ENCODE results near the gene IGSF6.
A peak's percentile ranks its signal among the peaks of the same experiment; 100 is the strongest.

IGSF6 gene

DNA sequence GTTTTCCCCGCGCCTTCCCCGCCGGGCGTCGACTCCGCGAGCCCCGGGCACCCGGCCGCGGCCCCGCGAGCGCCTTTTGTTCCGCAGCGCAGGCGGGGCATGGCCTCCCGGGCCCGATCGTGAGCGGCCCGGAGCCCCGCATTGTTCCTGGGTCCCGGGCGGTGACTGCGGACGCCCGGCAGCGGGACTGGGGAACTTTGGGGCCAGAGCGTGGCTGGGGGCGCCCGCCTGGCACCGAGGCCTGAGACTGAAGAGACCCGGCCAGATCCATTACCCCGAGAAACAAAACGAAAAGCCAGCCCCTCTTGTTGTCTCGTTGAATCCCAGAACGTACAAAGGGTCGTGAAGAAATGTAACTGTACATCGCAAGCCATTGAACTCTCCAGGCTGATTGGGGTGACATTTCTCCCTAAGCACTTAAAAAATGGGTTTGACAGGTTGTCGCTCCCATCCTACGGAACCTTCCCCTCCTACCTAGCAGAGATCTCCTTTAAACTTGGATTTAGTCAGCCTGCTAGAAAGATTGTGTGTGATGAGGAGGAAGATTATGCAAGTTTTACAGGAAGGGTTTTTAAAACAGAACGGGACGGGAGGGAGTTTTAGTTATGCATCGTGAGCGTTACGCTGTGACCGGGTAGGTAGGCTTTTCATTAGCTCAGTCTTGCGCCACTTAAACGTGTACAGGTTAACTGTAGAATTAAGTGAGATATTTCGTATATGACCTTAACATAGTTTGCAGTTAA is 52.2 kb downstream of the IGSF6 start:
- Histone ChIP-seq H3K27me3 (ENCODE audit: low read depth, low read length) (no peaks in the 10 kb centered on the region), H3K9ac (ENCODE audit: low read length) (peak overlapping the region; percentile 84), H3K27ac (ENCODE audit: low read length) (peak overlapping the region; percentile 74), H3K9me3 (ENCODE audit: insufficient read depth, low read length) (no peaks in the 10 kb centered on the region), H3K4me2 (ENCODE audit: low read length) (peak overlapping the region; percentile 91), H3K79me2 (ENCODE audit: low read length) (peaks cover 53% of the 10 kb centered on the region), H3K4me3 (ENCODE audit: low read length) (peak overlapping the region; percentile 87), H3K36me3 (replicated peaks; ENCODE audit: low read depth, low read length) (no peaks in the 10 kb centered on the region), H3K4me1 (ENCODE audit: low read length) (peaks cover 32% of the 10 kb centered on the region), H2AFZ (ENCODE audit: low read depth, low read length) (0 out of 2 replicates have a peak overlapping the region, but pooled peaks have one; percentile 26), H4K20me1 (ENCODE audit: insufficient read depth, low read length) (peaks cover 40% of the 10 kb centered on the region)
- TF ChIP-seq, protein P1, sequence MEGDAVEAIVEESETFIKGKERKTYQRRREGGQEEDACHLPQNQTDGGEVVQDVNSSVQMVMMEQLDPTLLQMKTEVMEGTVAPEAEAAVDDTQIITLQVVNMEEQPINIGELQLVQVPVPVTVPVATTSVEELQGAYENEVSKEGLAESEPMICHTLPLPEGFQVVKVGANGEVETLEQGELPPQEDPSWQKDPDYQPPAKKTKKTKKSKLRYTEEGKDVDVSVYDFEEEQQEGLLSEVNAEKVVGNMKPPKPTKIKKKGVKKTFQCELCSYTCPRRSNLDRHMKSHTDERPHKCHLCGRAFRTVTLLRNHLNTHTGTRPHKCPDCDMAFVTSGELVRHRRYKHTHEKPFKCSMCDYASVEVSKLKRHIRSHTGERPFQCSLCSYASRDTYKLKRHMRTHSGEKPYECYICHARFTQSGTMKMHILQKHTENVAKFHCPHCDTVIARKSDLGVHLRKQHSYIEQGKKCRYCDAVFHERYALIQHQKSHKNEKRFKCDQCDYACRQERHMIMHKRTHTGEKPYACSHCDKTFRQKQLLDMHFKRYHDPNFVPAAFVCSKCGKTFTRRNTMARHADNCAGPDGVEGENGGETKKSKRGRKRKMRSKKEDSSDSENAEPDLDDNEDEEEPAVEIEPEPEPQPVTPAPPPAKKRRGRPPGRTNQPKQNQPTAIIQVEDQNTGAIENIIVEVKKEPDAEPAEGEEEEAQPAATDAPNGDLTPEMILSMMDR (IDR thresholded peaks at IDR 0.05; ENCODE audit: low read depth, low read length) = peak; percentile 16; the same call in 1 of the 2 replicates
- no peak for TF ChIP-seq EZH2phosphoT487 (IDR thresholded peaks at IDR 0.05; ENCODE audit: low read depth)

DNA sequence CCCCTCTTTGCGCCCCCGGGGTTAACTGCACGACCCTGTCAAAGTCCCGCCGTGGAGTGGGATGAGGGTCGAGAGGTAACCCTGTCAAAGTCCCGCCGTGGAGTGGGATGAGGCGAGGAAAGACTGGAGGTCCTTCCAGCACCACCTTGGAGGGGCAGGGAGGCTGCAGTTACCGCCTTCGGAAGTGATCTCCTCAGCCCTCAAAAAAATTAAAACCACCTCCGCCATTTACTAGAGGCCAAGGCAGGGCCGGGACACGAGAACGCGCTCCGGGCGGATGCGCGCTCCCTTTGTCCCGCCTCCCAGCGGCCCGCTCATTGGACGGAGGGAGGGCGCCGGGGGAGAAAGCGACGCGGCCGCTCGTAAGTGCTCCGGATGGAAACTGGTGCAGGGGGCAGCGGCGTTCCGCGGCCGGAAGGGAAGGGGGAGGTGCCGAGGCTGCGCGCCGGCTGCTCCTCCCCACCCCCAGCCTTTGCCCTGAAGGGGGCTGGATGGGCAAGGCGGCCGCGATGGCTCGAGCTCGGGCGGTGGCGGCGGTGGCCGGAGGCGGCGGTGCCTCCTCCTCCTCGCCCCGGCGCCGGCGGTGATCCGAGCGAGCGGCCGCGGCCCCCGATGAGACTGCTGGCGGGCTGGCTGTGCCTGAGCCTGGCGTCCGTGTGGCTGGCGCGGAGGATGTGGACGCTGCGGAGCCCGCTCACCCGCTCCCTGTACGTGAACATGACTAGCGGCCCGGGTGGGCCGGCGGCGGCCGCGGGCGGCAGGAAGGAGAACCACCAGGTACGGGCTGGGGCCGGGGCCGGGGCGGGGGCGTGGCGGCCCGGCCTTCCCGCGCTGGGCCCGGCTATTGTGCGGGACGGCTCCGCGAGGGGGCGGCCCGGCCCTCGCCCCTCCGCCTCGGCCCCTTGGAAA is 53.0 kb downstream of the IGSF6 start, which contains the start of gene METTL9:
Gene METTL9, plus strand, starts transcription at position 456 of the 909 bp plus-strand sequence. Its CDS starts 157 bp downstream, at position 613.
- Histone ChIP-seq H3K27ac (ENCODE audit: low read length) (peak within 1 kb of the TSS; percentile 74), H3K4me2 (ENCODE audit: low read length) (peak within 1 kb of the TSS; percentile 98), H3K27me3 (ENCODE audit: low read depth, low read length) (no peaks in the 10 kb centered on the region), H3K9me3 (ENCODE audit: insufficient read depth, low read length) (no peaks in the 10 kb centered on the region), H3K4me3 (ENCODE audit: low read length) (peak within 1 kb of the TSS; percentile 87), H3K4me1 (ENCODE audit: low read length) (peaks cover 32% of the 10 kb centered on the region), H4K20me1 (ENCODE audit: insufficient read depth, low read length) (peaks cover 34% of the 10 kb centered on the region), H3K36me3 (replicated peaks; ENCODE audit: low read depth, low read length) (no peaks in the 10 kb centered on the region), H3K79me2 (ENCODE audit: low read length) (peaks cover 46% of the 10 kb centered on the region), H2AFZ (ENCODE audit: low read depth, low read length) (peak within 1 kb of the TSS; percentile 73), H3K9ac (ENCODE audit: low read length) (peak within 1 kb of the TSS; percentile 94)
- TF ChIP-seq, protein P1 (IDR thresholded peaks at IDR 0.05; ENCODE audit: low read depth, low read length) = no peak
- no peak for TF ChIP-seq EZH2phosphoT487 (IDR thresholded peaks at IDR 0.05; ENCODE audit: low read depth)

DNA sequence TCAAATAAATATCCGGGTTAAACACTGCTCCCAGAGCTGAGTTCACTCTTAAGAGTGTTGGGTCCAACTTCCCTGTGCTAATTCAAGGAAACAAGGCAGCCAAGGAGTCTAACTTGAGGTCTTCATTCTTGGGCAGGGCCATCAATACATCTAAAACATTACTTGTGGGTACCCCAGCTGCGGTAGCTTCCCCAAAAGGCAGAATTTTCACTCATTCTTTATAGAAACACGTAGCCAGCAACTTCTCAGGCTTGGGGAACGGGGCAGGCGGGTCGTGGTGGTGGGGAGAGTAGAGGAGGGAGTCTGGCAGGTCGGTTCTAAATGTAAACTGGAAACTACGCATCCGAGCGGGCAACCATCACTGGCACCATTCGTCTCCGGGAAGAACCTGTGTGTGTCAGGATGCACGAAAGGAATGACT is 53.7 kb downstream of the IGSF6 start:
- peak overlapping the region; percentile 65 for H3K27ac ChIP-seq (ENCODE audit: low read length)
- peak overlapping the region; percentile 94 for H3K9ac ChIP-seq (ENCODE audit: low read length)
- peaks cover 27% of the 10 kb centered on the region for H4K20me1 ChIP-seq (ENCODE audit: insufficient read depth, low read length)

More for the DNA sequence above, 53.7 kb downstream of the IGSF6 start:
- TF ChIP-seq, protein P1 (IDR thresholded peaks at IDR 0.05; ENCODE audit: low read depth, low read length) = no peak
- no peak for TF ChIP-seq EZH2phosphoT487 (IDR thresholded peaks at IDR 0.05; ENCODE audit: low read depth)
- Histone ChIP-seq H3K4me2 (ENCODE audit: low read length) (peak overlapping the region; percentile 98), H3K9me3 (ENCODE audit: insufficient read depth, low read length) (no peaks in the 10 kb centered on the region), H3K36me3 (replicated peaks; ENCODE audit: low read depth, low read length) (no peaks in the 10 kb centered on the region), H3K4me3 (ENCODE audit: low read length) (peak overlapping the region; percentile 87), H3K79me2 (ENCODE audit: low read length) (peaks cover 39% of the 10 kb centered on the region), H2AFZ (ENCODE audit: low read depth, low read length) (peak overlapping the region; percentile 73), H3K27me3 (ENCODE audit: low read depth, low read length) (no peaks in the 10 kb centered on the region), H3K4me1 (ENCODE audit: low read length) (peaks cover 32% of the 10 kb centered on the region)

All from OCI-LY3 (cell line).